Prostate gland (tissue), 2 donors: ENCODE measurements around the gene DYNLRB2. TPM values are rescaled to one million over a fixed set of nuclear protein-coding genes. Genes with fewer than 3 reads are reported as not detected.

ENCODE experiments used
- DNase-seq: peaks from one replicate; pipeline ENCODE4 v3.0.0-alpha.2; 2019; ENCODE audit warnings: low spot score
- H3K27ac ChIP-seq, 2 donors: fragments of 200-600 bp; sonication (generic); 2 replicates each; pipeline ENCODE4 v1.5.1; 2017 to 2019
- H3K27me3 ChIP-seq: fragments of 200-600 bp; sonication (generic); replicated peaks from 2 replicates; pipeline ENCODE4 v1.5.1; 2019; ENCODE audit not compliant: insufficient read depth
- H3K36me3 ChIP-seq, 2 donors: fragments of 200-600 bp; sonication (generic); 1 replicate in 1 of 2; 2 replicates in 1 of 2; pipeline versions ENCODE4 v1.5.1 to v1.8.1; 2017 to 2019
- H3K4me1 ChIP-seq: fragments of 200-600 bp; sonication (generic); replicated peaks from 2 replicates; pipeline ENCODE4 v1.5.1; 2019
- H3K4me3 ChIP-seq, 2 donors: fragments of 200-600 bp; sonication (generic); 2 replicates each; pipeline ENCODE4 v1.5.1; 2017 to 2019
- H3K9me3 ChIP-seq: fragments of 200-600 bp; sonication (generic); 2 replicates; pipeline ENCODE4 v1.5.1; 2017
- CTCF ChIP-seq, 4 experiments: fragments of 200-600 bp in 2 of 4; fragments of 450-650 bp in 2 of 4; sonication (generic) in 2 of 4; IDR thresholded peaks; 1 replicate in 3 of 4; 2 replicates in 1 of 4; pipeline ENCODE4 v1.5.1; 2016 to 2019; ENCODE audit warnings: antibody characterized with exemption in 4 of 4, mild to moderate bottlenecking in 2 of 4, moderate library complexity in 2 of 4
- POLR2A ChIP-seq: fragments of 450-650 bp; IDR thresholded peaks from one replicate; pipeline ENCODE4 v1.6.1; 2016; ENCODE audit warnings: antibody characterized with exemption, mild to moderate bottlenecking
- POLR2AphosphoS5 ChIP-seq: sonication (generic); formaldehyde crosslinking; IDR thresholded peaks from one replicate; pipeline ENCODE4 v1.6.1; 2017; ENCODE audit warnings: antibody characterized with exemption
- WGBS: methylation state at CpG from one replicate; pipeline ENCODE4 v1.1.5; 2018; 5-methylcytosine and 5-hydroxymethylcytosine counted together
- intact Hi-C: fragments of 100-400 bp; cut with DNase I; formaldehyde crosslinking; loops from one replicate; pipeline ENCODE4 v1.14.2; 2022
- total RNA-seq, 2 donors: library from RNA; depleted of rRNA; stranded (reverse); fragments of >200 nt; gene quantifications; one replicate each; pipeline ENCODE4 v1.1.0, GENCODE V29; 2016

The DYNLRB2 gene
- total RNA-seq, 2 donors from 2014 or later: 4.6 to 43.5 TPM

GRCh38 chr16:80587071-80587470 lies 46.3 kb downstream of the DYNLRB2 start:
- Histone ChIP-seq H3K9me3 (no peaks in the 10 kb centered on the region), H3K4me1 (no peaks in the 10 kb centered on the region), H3K36me3 (no peaks in the 10 kb centered on the region), H3K27me3 (no peaks in the 10 kb centered on the region), H3K4me3 (no peak overlapping the region), H3K27ac (no peak overlapping the region)
- TF ChIP-seq POLR2AphosphoS5 (no peak), CTCF (IDR thresholded peaks at IDR 0.05) (no peak), POLR2A (no peak)
- WGBS: 83% methylated on average over 4 of the region's 4 CpGs
- intact Hi-C loops: no loop called here
- DNase-seq: no peak

GRCh38 chr16:80591071-80591915 lies 50.5 kb downstream of the DYNLRB2 start:
- intact Hi-C loops: no loop called here
- 67% methylated on average over 7 of the region's 7 CpGs for WGBS
- no peak overlapping the region for H3K4me3 ChIP-seq
- H3K36me3 ChIP-seq: no peaks in the 10 kb centered on the region
- TF ChIP-seq POLR2AphosphoS5 (no peak), CTCF (IDR thresholded peaks at IDR 0.05) (no peak), POLR2A (no peak)
- no peak for DNase-seq
- H3K4me1 ChIP-seq: no peaks in the 10 kb centered on the region
- no peak overlapping the region for H3K27ac ChIP-seq
- no peaks in the 10 kb centered on the region for H3K9me3 ChIP-seq
- no peaks in the 10 kb centered on the region for H3K27me3 ChIP-seq

GRCh38 chr16:80592273-80592672 lies 51.5 kb downstream of the DYNLRB2 start:
- no peak for DNase-seq
- intact Hi-C loops: no loop called here
- H3K27me3 ChIP-seq: no peaks in the 10 kb centered on the region
- TF ChIP-seq POLR2AphosphoS5 (no peak), CTCF (IDR thresholded peaks at IDR 0.05) (no peak), POLR2A (no peak)
- H3K27ac ChIP-seq: no peak overlapping the region
- no peaks in the 10 kb centered on the region for H3K9me3 ChIP-seq
- no peaks in the 10 kb centered on the region for H3K4me1 ChIP-seq
- WGBS: 84% methylated on average over 2 of the region's 2 CpGs
- no peaks in the 10 kb centered on the region for H3K36me3 ChIP-seq
- no peak overlapping the region for H3K4me3 ChIP-seq

GRCh38 chr16:80594756-80595155 lies 54.0 kb downstream of the DYNLRB2 start:
- no peak for DNase-seq
- H3K4me1 ChIP-seq: no peaks in the 10 kb centered on the region
- H3K36me3 ChIP-seq: no peaks in the 10 kb centered on the region
- TF ChIP-seq POLR2A (no peak), CTCF (IDR thresholded peaks at IDR 0.05) (no peak), POLR2AphosphoS5 (no peak)
- no peaks in the 10 kb centered on the region for H3K9me3 ChIP-seq
- intact Hi-C loops: no loop called here
- H3K27ac ChIP-seq: no peak overlapping the region
- no peaks in the 10 kb centered on the region for H3K27me3 ChIP-seq
- H3K4me3 ChIP-seq: no peak overlapping the region
